ENCODE results near the gene NUPR1.
"Not testable (repeated sequence)": the region's sequence is repeated elsewhere in the genome, so short reads cannot be mapped to it uniquely, and the experiment has no call there.

NUPR1 gene

GRCh38 chr16:28554634-28555423 lies 16.1 kb upstream of the NUPR1 start:
- no peak for DNase-seq

GRCh38 chr16:28553776-28554633 lies 15.2 kb upstream of the NUPR1 start, which contains the start of gene SGF29:
TSS of gene SGF29 (plus strand) at chr16:28553920. CDS start at chr16:28581070, 27,150 bp downstream.
- DNase-seq, result peak; percentile 90

GRCh38 chr16:28549301-28549899 lies 10.6 kb upstream of the NUPR1 start:
- no peak for DNase-seq

GRCh38 chr16:28548306-28548802 lies 9.6 kb upstream of the NUPR1 start:
- no peak for DNase-seq

GRCh38 chr16:28546626-28547025 lies 7.9 kb upstream of the NUPR1 start:
- no peak for DNase-seq

GRCh38 chr16:28545964-28546363 lies 7.2 kb upstream of the NUPR1 start:
- DNase-seq, result not testable (repeated sequence)

- no peak for DNase-seq
Measured at GRCh38 chr16:28544998-28545397, 6.2 kb upstream of the NUPR1 start.

- no peak for DNase-seq
Measured at GRCh38 chr16:28543072-28543471, 4.3 kb upstream of the NUPR1 start.

GRCh38 chr16:28542646-28543045 lies 3.9 kb upstream of the NUPR1 start:
- no peak for DNase-seq

GRCh38 chr16:28540346-28540745 lies 1.6 kb upstream of the NUPR1 start:
- DNase-seq, result no peak

GRCh38 chr16:28537964-28538732 lies 626 bp downstream of the NUPR1 start:
- no peak for DNase-seq

- no peak for DNase-seq
Measured at GRCh38 chr16:28537076-28537475, 1.7 kb downstream of the NUPR1 start.

- no peak for DNase-seq
Measured at GRCh38 chr16:28534542-28535373, 4.0 kb downstream of the NUPR1 start.

GRCh38 chr16:28532940-28533647 lies 5.7 kb downstream of the NUPR1 start:
- DNase-seq, result no peak

GRCh38 chr16:28531777-28532744 lies 6.7 kb downstream of the NUPR1 start:
- no peak for DNase-seq

- no peak for DNase-seq
Measured at GRCh38 chr16:28529124-28529523, 9.7 kb downstream of the NUPR1 start.

- DNase-seq, result no peak
Measured at GRCh38 chr16:28528463-28528867, 10.3 kb downstream of the NUPR1 start.

GRCh38 chr16:28527985-28528384 lies 10.8 kb downstream of the NUPR1 start:
- DNase-seq, result no peak

GRCh38 chr16:28527100-28527785 lies 11.5 kb downstream of the NUPR1 start:
- DNase-seq, result not testable (repeated sequence)

All from activated CD4-positive, CD25-positive, alpha-beta regulatory T cell treated with anti-CD3 and anti-CD28 coated beads, Interleukin-2, amount 50 U/mL, for 72 hours (primary cell).